ENCODE data around the gene SYNDIG1.

Gene SYNDIG1

GRCh38 chr20:24573557-24573956 is 104.1 kb downstream of the SYNDIG1 start:
- no peak for DNase-seq
- TF ChIP-seq POLR2A (IDR thresholded peaks at IDR 0.05; ENCODE audit: low read length): no peak
- TF ChIP-seq GATA1 (IDR thresholded peaks at IDR 0.05; ENCODE audit: low read depth, low read length): no peak

GRCh38 chr20:24574307-24574706 is 104.9 kb downstream of the SYNDIG1 start:
- TF ChIP-seq POLR2A (IDR thresholded peaks at IDR 0.05; ENCODE audit: low read length) (no peak), GATA1 (IDR thresholded peaks at IDR 0.05; ENCODE audit: low read depth, low read length) (no peak)
- no peak for DNase-seq

GRCh38 chr20:24574797-24575196 is 105.4 kb downstream of the SYNDIG1 start:
- no peak for TF ChIP-seq GATA1 (IDR thresholded peaks at IDR 0.05; ENCODE audit: low read depth, low read length)
- TF ChIP-seq POLR2A (IDR thresholded peaks at IDR 0.05; ENCODE audit: low read length): no peak
- no peak for DNase-seq

- no peak for TF ChIP-seq GATA1 (IDR thresholded peaks at IDR 0.05; ENCODE audit: low read depth, low read length)
- no peak for TF ChIP-seq POLR2A (IDR thresholded peaks at IDR 0.05; ENCODE audit: low read length)
- no peak for DNase-seq
These were observed 106.4 kb downstream of the SYNDIG1 start for GRCh38 chr20:24575811-24576210.

- no peak for TF ChIP-seq GATA1 (IDR thresholded peaks at IDR 0.05; ENCODE audit: low read depth, low read length)
- TF ChIP-seq POLR2A (IDR thresholded peaks at IDR 0.05; ENCODE audit: low read length): no peak
- no peak for DNase-seq
These were observed 107.0 kb downstream of the SYNDIG1 start for GRCh38 chr20:24576447-24576846.

DNA sequence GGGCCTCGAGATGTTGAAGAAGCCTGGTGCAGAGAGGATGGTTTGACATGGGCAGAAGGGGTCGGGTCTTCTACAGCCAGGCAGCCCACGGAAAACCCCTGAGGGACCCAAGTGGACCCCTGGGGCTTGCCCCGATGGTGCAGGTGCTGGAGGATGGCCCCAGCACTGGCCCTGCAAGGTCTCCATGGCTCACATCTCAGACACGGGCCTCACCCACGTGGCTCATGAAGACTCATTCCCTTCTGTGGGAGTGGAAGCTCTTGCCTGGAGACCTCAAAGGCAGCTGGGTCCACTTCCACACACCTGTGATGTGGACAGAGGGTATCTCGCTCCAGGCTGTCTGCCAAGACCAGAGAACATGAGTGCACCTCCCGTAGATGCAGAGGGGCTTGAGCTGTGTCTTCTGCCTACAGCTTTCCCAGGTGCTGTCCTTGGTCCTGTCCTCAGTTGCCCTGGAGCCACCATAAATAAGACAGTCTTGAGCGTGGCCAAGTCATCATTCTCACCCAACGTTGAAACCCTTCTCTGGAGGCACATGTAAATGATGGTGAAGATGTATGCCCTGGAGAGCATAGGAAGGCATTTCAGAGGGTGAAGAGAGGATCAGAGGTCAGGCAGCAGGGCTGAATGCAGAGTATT is 108.0 kb downstream of the SYNDIG1 start:
- no peak for DNase-seq
- TF ChIP-seq POLR2A (IDR thresholded peaks at IDR 0.05; ENCODE audit: low read length) (no peak), GATA1 (IDR thresholded peaks at IDR 0.05; ENCODE audit: low read depth, low read length) (no peak)

DNA sequence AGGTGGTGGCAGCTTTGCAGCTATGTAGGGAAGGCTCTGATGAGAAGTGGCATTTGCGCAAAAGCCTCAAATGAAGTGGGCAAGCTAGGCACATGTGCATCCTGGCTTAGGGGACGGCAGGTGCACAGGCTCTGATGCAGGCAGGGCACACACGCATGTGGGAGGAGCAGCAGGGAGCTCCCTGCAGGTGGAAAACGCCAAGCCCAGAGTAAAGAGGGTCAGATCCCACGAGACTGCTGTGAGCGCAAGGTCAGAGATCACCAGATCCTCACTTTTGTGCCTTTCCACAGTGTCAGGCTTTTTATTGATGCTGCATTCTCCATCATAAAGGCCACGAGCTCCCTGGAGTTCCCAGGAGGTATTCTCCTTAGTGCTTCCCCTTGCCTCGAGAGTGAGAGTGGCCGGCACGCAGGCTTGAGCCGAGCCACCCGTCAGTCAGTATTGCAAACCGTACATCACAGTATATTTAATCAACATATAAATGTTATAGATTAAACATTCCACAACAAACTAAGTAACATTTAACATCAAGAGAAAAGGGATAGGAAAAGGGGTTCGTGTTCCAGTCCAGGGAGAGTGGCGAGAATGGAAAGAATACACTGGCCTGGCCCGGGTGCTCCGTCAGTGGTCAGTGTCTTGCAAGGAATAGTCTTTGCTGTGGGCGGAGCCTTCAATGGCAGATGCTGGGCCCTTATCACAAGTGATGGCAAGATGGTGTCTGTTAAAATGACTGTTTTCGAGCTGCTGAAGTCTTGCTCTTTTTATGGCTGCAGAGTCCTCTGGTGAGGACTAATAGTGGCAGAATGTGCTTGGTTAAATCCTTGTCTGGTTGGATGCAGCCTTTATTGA is 109.4 kb downstream of the SYNDIG1 start:
- DNase-seq: no peak
- TF ChIP-seq GATA1 (IDR thresholded peaks at IDR 0.05; ENCODE audit: low read depth, low read length) (no peak), POLR2A (IDR thresholded peaks at IDR 0.05; ENCODE audit: low read length) (no peak)

DNA sequence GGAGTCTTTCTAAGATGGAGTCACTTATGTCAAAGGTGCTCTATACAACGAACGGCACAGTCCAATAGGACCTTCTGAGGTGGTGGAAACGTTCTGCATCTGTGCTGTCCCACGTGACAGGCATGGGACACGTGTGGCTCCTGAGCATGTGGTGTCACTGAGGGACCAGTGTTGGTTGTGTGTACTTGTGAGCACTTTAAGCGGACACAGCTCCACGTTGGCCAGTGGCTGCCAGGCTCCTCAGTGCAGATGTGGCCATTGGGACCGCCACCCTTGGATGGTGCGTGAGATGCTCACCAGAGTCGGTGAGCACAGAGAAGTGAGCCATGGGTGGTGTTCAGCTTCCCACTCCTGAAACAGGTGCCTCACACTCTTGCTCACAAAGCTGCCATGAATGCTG is 110.0 kb downstream of the SYNDIG1 start:
- TF ChIP-seq POLR2A (IDR thresholded peaks at IDR 0.05; ENCODE audit: low read length) (no peak), GATA1 (IDR thresholded peaks at IDR 0.05; ENCODE audit: low read depth, low read length) (no peak)
- no peak for DNase-seq

DNA sequence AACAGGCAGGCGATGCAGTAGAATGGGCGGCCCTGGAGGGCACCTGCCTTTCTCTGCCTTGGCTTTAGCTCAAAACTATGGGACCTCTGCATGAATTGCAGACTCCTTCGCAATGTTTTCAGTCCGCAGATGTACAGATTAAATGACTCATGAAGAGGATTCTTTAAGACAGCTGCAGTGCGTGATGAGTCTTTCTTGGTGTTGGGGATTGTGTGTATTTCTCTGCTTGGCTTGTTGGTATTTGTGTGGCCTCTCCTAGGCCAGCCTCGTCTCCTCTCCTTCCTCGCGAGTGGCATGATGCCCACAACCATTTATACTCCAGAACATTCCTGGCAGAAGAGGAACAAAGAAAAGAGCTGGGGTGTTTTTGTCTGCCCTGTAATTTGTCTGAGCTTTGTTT is 110.6 kb downstream of the SYNDIG1 start:
- no peak for TF ChIP-seq GATA1 (IDR thresholded peaks at IDR 0.05; ENCODE audit: low read depth, low read length)
- no peak for TF ChIP-seq POLR2A (IDR thresholded peaks at IDR 0.05; ENCODE audit: low read length)
- DNase-seq: no peak

GRCh38 chr20:24580855-24581254 is 111.4 kb downstream of the SYNDIG1 start:
- no peak for TF ChIP-seq GATA1 (IDR thresholded peaks at IDR 0.05; ENCODE audit: low read depth, low read length)
- TF ChIP-seq POLR2A (IDR thresholded peaks at IDR 0.05; ENCODE audit: low read length): no peak
- no peak for DNase-seq

- no peak for DNase-seq
- no peak for TF ChIP-seq GATA1 (IDR thresholded peaks at IDR 0.05; ENCODE audit: low read depth, low read length)
- TF ChIP-seq POLR2A (IDR thresholded peaks at IDR 0.05; ENCODE audit: low read length): no peak
These were observed 112.2 kb downstream of the SYNDIG1 start for GRCh38 chr20:24581443-24582170.

- DNase-seq: no peak
- no peak for TF ChIP-seq POLR2A (IDR thresholded peaks at IDR 0.05; ENCODE audit: low read length)
- TF ChIP-seq GATA1 (IDR thresholded peaks at IDR 0.05; ENCODE audit: low read depth, low read length): no peak
These were observed 113.1 kb downstream of the SYNDIG1 start for GRCh38 chr20:24582373-24583168.

GRCh38 chr20:24583169-24583792 is 113.9 kb downstream of the SYNDIG1 start:
- TF ChIP-seq POLR2A (IDR thresholded peaks at IDR 0.05; ENCODE audit: low read length) (no peak), GATA1 (IDR thresholded peaks at IDR 0.05; ENCODE audit: low read depth, low read length) (no peak)
- no peak for DNase-seq
